Adrenal gland (tissue), 5 donors: ENCODE data around the gene SPPL2B.

Experiments used
- POLR2A ChIP-seq, 2 donors: fragments of 450-650 bp; IDR thresholded peaks; one replicate each; pipeline ENCODE4 v1.6.1; 2017; ENCODE audit warnings: antibody characterized with exemption in 2 of 2, mild to moderate bottlenecking in 2 of 2, moderate library complexity in 1 of 2
- TF ChIP-seq, protein P1 (sequence below), 6 experiments: fragments of 450-650 bp in 4 of 6; fragments of 200-600 bp in 2 of 6; sonication (generic) in 1 of 6; IDR thresholded peaks; 1 replicate in 5 of 6; 2 replicates in 1 of 6; pipeline versions ENCODE4 v1.5.1 to v1.8.0; 2016 to 2021; ENCODE audit warnings: antibody characterized with exemption in 6 of 6, mild to moderate bottlenecking in 2 of 6, moderate library complexity in 1 of 6
- donor health status: DM: no; HTN: no; CAD: no.

- TF ChIP-seq POLR2A (IDR thresholded peaks at IDR 0.05) = no peak
- TF ChIP-seq, protein P1, sequence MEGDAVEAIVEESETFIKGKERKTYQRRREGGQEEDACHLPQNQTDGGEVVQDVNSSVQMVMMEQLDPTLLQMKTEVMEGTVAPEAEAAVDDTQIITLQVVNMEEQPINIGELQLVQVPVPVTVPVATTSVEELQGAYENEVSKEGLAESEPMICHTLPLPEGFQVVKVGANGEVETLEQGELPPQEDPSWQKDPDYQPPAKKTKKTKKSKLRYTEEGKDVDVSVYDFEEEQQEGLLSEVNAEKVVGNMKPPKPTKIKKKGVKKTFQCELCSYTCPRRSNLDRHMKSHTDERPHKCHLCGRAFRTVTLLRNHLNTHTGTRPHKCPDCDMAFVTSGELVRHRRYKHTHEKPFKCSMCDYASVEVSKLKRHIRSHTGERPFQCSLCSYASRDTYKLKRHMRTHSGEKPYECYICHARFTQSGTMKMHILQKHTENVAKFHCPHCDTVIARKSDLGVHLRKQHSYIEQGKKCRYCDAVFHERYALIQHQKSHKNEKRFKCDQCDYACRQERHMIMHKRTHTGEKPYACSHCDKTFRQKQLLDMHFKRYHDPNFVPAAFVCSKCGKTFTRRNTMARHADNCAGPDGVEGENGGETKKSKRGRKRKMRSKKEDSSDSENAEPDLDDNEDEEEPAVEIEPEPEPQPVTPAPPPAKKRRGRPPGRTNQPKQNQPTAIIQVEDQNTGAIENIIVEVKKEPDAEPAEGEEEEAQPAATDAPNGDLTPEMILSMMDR (IDR thresholded peaks at IDR 0.05) = no peak
Observed at GRCh38 chr19:2356036-2356646, 27.7 kb downstream of the SPPL2B start.
